Hematopoietic multipotent progenitor cell (in vitro differentiated cells): ENCODE data around the gene ADAMTS17. TPM values are rescaled to one million over a fixed set of nuclear protein-coding genes. Genes with fewer than 3 reads are reported as not detected.

Experiments used
- DNase-seq, 3 donors: peaks; one replicate each; pipeline ENCODE4 v3.0.0-alpha.2; 2011 to 2015; ENCODE audit warnings: low read depth in 2 of 3, low spot score in 2 of 3
- total RNA-seq: library from RNA; depleted of rRNA; stranded (reverse); fragments of >200 nt; gene quantifications from one replicate; pipeline ENCODE4 v1.2.3, GENCODE V29; 2012

The ADAMTS17 gene
- total RNA-seq, 1 donor: under 0.01 TPM

DNA sequence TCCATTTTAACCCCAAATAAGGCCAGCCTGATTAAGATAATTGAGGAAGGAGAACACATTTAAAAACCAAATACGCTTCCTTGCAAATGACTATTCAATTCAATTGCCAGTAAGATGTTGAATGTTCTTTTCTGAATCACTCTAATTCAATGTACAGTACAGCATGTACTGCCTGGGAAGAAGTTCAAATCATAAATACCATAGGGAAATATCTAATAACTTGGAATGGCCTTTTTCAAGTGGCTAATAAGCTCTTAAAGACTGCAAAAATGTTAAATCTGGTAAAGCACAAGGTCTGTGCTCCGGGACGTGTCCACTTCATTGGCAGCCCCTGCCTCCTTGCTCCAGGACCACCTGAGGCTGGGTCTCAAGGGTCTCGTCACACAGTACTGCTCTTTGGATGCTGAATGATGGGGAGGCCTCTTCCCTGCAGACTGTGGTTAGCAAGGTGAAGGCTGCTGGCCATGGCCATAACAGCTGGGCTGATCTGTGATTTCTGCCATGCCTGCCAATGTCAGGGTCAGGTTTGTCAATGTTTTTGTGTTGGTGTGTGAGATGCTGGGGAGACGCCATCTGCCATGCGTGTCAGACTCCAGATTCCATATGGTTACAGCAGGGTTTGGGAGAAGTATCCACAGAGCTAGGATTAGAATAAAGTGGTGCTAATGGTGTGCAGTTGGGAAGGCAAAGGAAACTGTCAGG lies 300.5 kb downstream of the ADAMTS17 start:
- no peak for DNase-seq

GRCh38 chr15:100039994-100040393 lies 301.8 kb downstream of the ADAMTS17 start:
- DNase-seq: no peak

DNA sequence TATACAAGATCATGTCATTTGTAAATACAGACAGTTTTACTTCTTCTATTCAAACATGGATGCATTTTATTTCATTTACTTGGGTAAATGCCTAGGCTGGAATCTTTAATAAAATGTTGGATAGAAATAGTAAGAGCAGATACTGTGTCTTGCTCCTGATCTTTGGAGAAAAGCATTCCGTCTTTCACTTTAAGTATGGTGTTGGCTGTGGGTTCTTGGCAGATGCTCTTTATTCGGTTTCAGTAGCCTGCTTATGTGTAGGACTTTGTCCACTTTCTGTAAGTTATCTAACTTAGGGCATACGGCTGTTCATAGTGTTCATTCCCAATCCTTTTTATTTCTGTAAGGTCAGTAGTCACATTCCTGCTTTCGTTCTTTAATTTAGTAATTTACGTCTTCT lies 303.0 kb downstream of the ADAMTS17 start:
- no peak for DNase-seq

GRCh38 chr15:100037901-100038300 lies 303.9 kb downstream of the ADAMTS17 start:
- DNase-seq: no peak

DNA sequence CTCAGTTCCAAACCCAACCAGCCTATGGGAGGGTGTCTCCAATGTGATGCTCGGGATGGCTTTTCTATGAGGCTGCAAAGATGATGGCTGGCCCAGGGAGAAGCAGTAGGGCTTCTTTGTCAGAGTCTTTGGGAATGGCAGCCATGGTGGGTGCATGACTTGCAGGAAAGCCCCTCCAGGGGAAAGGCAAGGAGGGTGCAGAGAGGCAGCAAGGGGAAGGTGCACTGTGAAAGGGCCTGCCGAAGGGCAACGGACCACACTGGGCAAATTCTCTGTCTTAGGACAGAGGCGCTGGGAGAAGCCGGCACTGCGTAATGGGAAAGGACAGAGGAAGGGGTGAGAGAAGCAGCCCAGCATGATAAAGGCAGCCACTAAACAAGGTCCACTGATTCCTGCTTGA lies 305.8 kb downstream of the ADAMTS17 start:
- no peak for DNase-seq

DNA sequence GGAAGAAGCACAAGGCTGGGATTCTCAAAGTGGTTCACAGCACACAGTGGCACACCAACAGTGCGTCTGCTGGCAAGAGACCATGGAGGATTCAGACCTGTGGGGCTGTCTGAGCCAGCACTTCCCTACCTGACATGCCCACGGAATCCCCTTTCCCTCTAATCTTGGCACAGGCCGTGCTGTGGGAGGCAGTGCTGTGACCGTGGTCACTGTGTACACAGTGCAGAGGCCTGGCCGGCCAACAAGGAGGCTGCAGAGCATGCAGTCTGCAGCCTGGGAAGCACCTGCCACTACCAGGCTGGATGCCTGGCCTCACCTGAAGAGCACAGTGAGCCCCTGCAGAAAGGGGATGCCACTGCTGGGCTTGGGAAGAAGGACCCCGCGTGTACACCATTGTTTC lies 307.6 kb downstream of the ADAMTS17 start:
- DNase-seq: no peak

GRCh38 chr15:100033140-100033857 lies 308.5 kb downstream of the ADAMTS17 start:
- DNase-seq: no peak

DNA sequence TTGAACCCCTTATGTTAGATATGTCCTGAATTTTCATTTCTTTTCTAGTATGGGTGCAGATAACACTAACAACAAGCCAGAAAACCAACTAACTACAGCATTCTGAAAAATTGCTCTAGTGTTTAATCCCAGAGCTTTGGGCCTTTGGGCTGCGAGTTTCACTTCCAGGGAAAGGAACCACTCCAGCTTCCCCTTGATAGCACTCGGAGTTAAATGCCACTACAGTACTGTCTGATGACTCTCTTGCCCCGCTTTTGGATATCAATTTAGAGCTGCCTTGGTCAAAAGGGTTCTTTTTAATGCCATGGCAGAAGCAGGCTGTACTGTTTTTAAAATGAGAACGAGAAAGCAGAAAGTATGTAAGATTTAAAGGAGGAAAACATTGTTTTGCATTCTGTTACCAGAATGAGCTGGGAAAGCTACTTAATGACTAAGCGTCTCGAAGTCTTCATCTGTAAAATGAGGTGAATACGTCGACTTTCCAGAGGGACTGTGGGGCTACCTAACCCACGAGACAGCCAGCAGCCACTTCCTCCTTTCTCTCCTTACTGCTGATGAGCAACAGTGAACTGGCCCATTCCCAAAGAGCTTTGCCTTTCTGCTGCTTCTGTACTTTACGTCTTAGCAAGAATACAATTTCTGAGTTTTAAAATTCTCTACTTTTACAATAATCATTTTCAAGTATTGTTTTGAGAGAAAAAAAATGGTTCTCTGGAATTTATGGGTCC lies 309.3 kb downstream of the ADAMTS17 start:
- DNase-seq: no peak

GRCh38 chr15:100031665-100032357 lies 310.0 kb downstream of the ADAMTS17 start:
- no peak for DNase-seq

- DNase-seq: no peak
Measured at GRCh38 chr15:100030586-100031229, 311.1 kb downstream of the ADAMTS17 start.

DNA sequence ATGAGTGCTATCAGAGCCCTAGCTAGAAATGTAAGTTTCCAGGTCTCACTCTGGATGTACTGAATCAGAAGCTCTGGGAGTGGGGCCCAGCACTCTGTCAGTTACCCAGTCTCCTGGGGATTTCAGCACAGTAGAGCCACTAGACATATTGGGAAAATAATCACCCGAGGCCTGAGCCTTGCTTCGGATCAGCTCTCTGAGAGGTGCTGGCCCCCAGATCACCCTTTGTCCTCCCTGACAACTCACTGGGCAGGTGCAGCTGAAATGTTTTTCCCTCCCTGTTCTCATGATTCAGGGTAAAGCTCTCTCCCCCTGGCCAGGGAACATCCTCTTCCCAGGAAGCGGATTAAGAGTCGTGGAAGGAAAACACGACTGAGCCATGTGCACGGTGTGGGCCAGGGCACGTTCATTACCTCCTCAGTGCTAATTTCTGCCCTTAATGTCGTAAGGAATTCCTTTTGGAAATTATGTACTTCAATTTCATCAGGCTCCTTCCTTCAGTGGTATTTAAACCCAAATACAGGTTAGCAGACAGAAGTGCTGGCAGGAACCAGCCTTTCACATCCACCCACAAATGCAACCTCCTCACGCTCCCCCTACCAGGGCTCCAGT lies 311.8 kb downstream of the ADAMTS17 start:
- no peak for DNase-seq

DNA sequence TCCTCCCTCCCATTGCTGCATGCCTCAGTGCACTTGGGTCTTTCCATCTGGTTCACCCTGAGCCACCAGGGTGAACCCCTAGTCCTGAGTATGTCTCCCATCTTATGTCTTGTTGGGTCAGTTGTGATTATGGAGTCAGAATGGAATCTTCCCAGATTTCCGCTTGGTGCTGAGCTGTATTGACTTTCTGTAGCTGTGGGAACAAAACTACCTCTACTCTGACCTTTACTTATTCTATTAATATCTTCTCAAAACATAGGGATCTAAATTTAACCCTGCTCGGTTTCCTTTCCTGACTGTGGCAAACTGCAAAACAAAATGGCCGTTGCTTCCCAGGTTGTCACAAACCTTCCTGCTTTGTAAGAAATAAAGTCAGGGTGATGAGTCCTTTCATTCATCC lies 312.7 kb downstream of the ADAMTS17 start:
- no peak for DNase-seq

DNA sequence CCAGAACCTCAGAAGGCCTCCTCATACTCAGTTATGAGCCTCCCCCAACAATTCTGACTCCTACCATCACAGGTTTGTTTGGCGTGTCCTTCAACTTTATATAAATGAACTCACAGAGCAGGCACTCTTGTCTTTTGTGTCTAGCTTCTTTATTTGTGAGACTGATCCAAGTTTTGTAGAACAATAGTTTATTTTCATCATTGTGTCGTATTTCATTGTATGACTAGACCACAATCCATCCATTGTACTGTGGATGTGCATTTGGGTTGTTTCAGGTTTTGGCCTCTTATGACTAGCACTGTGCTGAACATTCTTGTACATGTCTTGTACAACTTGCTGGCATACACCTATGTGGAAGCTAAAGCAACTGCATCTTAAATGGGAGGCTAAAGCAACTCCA lies 315.7 kb downstream of the ADAMTS17 start:
- DNase-seq: no peak

- no peak for DNase-seq
Measured at GRCh38 chr15:100022806-100023205, 319.0 kb downstream of the ADAMTS17 start.

DNA sequence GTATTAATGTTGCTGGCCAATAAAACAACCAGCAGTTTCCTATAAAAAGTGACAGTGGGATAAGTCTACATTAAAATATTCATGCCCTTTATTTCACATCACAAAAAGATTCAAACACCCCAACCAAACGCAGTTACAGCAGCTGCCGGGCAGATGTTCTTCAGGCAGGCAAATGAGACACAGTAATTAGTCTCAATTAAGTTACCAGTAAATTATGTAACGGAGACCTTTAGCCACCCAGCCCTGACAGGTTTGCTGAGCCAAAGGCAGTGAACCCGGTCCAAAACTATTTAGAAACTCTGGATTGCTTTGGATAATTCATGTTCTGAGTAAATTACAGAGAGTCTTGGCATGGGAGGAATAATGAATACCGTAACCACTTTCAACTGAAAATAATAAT lies 319.4 kb downstream of the ADAMTS17 start:
- DNase-seq: no peak

DNA sequence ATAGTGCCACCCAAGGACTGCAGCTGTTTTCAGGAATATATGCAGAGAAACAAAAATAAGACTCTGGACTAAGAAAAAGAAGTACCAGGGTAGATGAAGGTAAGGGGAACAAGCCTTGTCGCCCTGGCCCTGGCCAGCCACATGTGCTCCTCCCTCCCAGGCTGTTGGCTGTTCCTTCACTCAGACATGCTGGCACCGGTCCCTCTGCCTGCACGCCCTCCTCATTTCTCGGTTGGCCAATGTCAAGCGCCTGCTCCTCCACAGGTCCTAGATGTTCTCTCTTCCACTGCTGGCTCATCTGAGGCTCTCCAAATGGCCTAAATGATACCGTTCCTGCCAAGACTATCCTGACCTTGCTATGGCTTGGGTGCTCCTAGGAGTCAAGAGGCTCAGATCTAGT lies 320.1 kb downstream of the ADAMTS17 start:
- DNase-seq: no peak

DNA sequence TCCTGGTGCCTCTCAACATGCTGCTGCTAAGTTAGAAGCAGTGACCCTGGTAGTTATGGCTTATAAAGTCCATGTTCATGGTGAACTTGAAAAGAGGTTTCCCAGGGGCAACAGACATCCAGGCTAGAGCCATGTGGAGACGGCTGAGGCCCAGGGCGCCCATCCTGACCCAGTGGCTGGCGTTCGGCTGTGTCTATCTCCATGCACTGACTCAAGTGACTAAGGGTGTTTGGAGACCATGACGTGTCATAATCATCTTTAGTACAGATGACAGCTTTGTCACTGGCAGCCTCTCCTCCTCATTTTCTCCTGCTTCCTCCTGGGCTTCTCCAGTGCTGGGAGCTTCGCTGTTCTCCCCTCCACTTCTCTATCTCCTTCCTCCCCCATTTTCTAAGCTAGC lies 321.2 kb downstream of the ADAMTS17 start:
- DNase-seq: no peak

DNA sequence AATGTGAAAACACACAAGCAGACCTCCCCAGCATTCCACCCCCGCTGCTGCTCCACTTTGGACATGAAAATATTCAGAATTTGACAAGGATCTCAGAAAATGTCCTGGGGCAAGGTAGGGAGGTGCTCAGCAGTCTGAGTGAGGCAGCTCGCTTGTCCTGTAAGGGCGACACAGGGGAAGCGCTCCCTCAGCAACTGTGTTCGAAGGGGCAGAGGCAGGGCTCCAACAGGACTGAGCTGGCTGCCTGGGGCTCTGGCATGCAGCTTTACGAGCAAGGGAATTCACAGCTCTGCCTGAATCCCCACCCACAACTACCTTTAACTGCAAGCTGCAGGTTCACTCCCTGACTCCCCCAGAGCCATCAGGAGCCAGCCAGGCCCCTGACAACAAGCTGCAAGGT lies 321.6 kb downstream of the ADAMTS17 start:
- DNase-seq: no peak

DNA sequence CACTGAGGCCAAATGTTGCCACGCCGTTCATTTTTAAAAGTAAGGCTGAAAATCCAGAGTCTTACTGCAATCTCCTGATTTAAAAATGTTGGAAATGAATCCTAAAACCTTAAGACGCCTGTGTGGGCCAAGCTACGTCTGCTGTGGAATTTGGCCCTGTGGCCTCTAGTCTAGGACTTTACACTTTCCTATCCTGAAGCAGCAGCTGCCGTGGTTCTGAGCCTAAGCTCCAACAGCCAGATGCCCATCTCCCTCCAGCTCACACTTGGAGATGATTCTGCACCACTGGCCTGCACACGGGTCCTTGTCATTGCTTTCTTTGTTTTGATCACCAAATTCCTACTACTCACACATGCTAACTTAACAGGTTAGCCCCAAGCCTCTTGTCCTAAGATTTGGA lies 322.2 kb downstream of the ADAMTS17 start:
- DNase-seq: no peak

DNA sequence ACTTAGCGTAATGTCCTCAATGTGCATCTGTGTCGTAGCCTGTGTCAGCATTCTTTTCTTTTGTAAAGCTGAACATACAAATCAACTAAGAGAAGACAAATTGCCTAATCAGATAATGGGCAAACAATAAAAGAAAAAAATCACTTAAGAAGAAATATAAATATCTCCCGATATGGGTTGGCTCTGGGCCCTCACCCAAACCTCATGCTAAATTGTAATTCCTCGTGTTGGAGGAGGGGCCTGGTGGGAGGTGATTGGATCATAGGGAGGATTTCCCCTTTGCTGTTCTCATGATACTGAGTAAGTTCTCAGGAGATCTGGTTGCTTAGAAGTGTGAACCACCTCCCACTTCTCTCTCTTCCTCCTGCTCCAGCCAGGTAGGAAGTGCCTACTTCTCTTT lies 323.6 kb downstream of the ADAMTS17 start:
- no peak for DNase-seq
